Peyer's patch (tissue), 4 donors: ENCODE results near the gene ROBO3.

ENCODE experiments used
- CTCF ChIP-seq, 6 experiments: fragments of 450-650 bp in 4 of 6; fragments of 200-600 bp in 2 of 6; sonication (generic) in 1 of 6; IDR thresholded peaks; one replicate each; pipeline ENCODE4 v1.5.1; 2017 to 2019; ENCODE audit warnings: antibody characterized with exemption in 6 of 6, mild to moderate bottlenecking in 3 of 6, moderate library complexity in 1 of 6
- POLR2A ChIP-seq, 2 donors: fragments of 450-650 bp; IDR thresholded peaks; one replicate each; pipeline ENCODE4 v1.5.1; 2017; ENCODE audit warnings: antibody characterized with exemption in 2 of 2, mild to moderate bottlenecking in 2 of 2, moderate library complexity in 2 of 2

GRCh38 chr11:124894606-124895430 lies 29.6 kb downstream of the ROBO3 start:
- TF ChIP-seq CTCF (IDR thresholded peaks at IDR 0.05): no peak
- TF ChIP-seq POLR2A (IDR thresholded peaks at IDR 0.05): no peak
